Measurements from ENCODE around the gene MCCC2.

DNA sequence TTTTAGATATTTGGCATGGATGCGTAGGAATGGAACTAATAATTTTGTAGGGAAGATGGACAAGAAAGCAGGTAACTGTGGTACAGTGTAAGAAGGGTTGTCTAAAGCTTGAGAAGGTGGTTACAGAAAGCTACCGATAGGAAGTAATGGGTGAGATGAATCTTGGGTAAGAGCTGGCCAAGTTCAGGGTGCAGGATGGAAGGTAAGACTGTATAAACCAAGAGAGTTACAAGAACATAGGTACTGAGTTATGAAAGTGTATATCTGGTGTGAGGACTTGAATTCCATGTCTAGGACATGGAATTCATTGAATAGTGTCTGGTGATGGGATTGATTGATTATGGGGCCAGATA, 1.4 kb downstream of the MCCC2 start:
- no peak for TF ChIP-seq EZH2 (IDR thresholded peaks at IDR 0.05; ENCODE audit: borderline replicate concordance, insufficient read depth, low read length, poor library complexity, severe bottlenecking)
- TF ChIP-seq, protein P1, sequence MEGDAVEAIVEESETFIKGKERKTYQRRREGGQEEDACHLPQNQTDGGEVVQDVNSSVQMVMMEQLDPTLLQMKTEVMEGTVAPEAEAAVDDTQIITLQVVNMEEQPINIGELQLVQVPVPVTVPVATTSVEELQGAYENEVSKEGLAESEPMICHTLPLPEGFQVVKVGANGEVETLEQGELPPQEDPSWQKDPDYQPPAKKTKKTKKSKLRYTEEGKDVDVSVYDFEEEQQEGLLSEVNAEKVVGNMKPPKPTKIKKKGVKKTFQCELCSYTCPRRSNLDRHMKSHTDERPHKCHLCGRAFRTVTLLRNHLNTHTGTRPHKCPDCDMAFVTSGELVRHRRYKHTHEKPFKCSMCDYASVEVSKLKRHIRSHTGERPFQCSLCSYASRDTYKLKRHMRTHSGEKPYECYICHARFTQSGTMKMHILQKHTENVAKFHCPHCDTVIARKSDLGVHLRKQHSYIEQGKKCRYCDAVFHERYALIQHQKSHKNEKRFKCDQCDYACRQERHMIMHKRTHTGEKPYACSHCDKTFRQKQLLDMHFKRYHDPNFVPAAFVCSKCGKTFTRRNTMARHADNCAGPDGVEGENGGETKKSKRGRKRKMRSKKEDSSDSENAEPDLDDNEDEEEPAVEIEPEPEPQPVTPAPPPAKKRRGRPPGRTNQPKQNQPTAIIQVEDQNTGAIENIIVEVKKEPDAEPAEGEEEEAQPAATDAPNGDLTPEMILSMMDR (IDR thresholded peaks at IDR 0.05; ENCODE audit: poor library complexity, severe bottlenecking), result no peak
- TF ChIP-seq, protein P2, sequence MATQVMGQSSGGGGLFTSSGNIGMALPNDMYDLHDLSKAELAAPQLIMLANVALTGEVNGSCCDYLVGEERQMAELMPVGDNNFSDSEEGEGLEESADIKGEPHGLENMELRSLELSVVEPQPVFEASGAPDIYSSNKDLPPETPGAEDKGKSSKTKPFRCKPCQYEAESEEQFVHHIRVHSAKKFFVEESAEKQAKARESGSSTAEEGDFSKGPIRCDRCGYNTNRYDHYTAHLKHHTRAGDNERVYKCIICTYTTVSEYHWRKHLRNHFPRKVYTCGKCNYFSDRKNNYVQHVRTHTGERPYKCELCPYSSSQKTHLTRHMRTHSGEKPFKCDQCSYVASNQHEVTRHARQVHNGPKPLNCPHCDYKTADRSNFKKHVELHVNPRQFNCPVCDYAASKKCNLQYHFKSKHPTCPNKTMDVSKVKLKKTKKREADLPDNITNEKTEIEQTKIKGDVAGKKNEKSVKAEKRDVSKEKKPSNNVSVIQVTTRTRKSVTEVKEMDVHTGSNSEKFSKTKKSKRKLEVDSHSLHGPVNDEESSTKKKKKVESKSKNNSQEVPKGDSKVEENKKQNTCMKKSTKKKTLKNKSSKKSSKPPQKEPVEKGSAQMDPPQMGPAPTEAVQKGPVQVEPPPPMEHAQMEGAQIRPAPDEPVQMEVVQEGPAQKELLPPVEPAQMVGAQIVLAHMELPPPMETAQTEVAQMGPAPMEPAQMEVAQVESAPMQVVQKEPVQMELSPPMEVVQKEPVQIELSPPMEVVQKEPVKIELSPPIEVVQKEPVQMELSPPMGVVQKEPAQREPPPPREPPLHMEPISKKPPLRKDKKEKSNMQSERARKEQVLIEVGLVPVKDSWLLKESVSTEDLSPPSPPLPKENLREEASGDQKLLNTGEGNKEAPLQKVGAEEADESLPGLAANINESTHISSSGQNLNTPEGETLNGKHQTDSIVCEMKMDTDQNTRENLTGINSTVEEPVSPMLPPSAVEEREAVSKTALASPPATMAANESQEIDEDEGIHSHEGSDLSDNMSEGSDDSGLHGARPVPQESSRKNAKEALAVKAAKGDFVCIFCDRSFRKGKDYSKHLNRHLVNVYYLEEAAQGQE (IDR thresholded peaks at IDR 0.05; ENCODE audit: borderline replicate concordance), result no peak
